Measurements from ENCODE around the gene ARMC2. TPM values are rescaled to one million over a fixed set of nuclear protein-coding genes. Genes with fewer than 3 reads are reported as not detected.

ARMC2 gene
- polyA plus RNA-seq, 2 donors = 1.0 to 1.1 TPM

- Histone ChIP-seq H3K4me3 (ENCODE audit: low read depth in 1 of 2, low read length in 2 of 2) (no peak overlapping the region), H3K27ac (ENCODE audit: low read depth in 2 of 2, low read length in 1 of 2) (no peak overlapping the region), H3K36me3 (ENCODE audit: control insufficient read depth in 2 of 2, insufficient read depth in 2 of 2, low read length in 1 of 2) (peaks cover 2 to 15% of the 10 kb centered on the region in 2 donors), H3K9me3 (ENCODE audit: control insufficient read depth in 2 of 2, insufficient read depth in 1 of 2, low read depth in 1 of 2, low read length in 1 of 2) (no peaks in the 10 kb centered on the region), H3K27me3 (ENCODE audit: control insufficient read depth in 1 of 2, insufficient read depth in 2 of 2, low read length in 2 of 2) (no peaks in the 10 kb centered on the region), H3K4me1 (ENCODE audit: control insufficient read depth in 2 of 2, insufficient read depth in 2 of 2, low read length in 1 of 2) (no peaks in the 10 kb centered on the region)
These were observed 138.9 kb downstream of the ARMC2 start for GRCh38 chr6:108987156-108987555.

- no peak overlapping the region for H3K27ac ChIP-seq (ENCODE audit: low read depth in 2 of 2, low read length in 1 of 2)
- no peaks in the 10 kb centered on the region for H3K4me1 ChIP-seq (ENCODE audit: control insufficient read depth in 2 of 2, insufficient read depth in 2 of 2, low read length in 1 of 2)
- H3K9me3 ChIP-seq (ENCODE audit: control insufficient read depth in 2 of 2, insufficient read depth in 1 of 2, low read depth in 1 of 2, low read length in 1 of 2) = no peaks in the 10 kb centered on the region
- H3K4me3 ChIP-seq (ENCODE audit: low read depth in 1 of 2, low read length in 2 of 2) = no peak overlapping the region
- 82 to 87% methylated on average over 3 of the region's 3 CpGs for WGBS, 2 donors
- H3K36me3 ChIP-seq (ENCODE audit: control insufficient read depth in 2 of 2, insufficient read depth in 2 of 2, low read length in 1 of 2) = peaks cover 2 to 15% of the 10 kb centered on the region in 2 donors
- H3K27me3 ChIP-seq (ENCODE audit: control insufficient read depth in 1 of 2, insufficient read depth in 2 of 2, low read length in 2 of 2) = no peaks in the 10 kb centered on the region
These were observed 140.1 kb downstream of the ARMC2 start for GRCh38 chr6:108988296-108988695.

- WGBS, 2 donors = 96 to 97% methylated on average over 5 of the region's 5 CpGs
- H3K9me3 ChIP-seq (ENCODE audit: control insufficient read depth in 2 of 2, insufficient read depth in 1 of 2, low read depth in 1 of 2, low read length in 1 of 2) = no peaks in the 10 kb centered on the region
- no peak overlapping the region for H3K27ac ChIP-seq (ENCODE audit: low read depth in 2 of 2, low read length in 1 of 2)
- no peaks in the 10 kb centered on the region for H3K27me3 ChIP-seq (ENCODE audit: control insufficient read depth in 1 of 2, insufficient read depth in 2 of 2, low read length in 2 of 2)
- no peaks in the 10 kb centered on the region for H3K4me1 ChIP-seq (ENCODE audit: control insufficient read depth in 2 of 2, insufficient read depth in 2 of 2, low read length in 1 of 2)
- H3K36me3 ChIP-seq (ENCODE audit: control insufficient read depth in 2 of 2, insufficient read depth in 2 of 2, low read length in 1 of 2) = peaks cover 2 to 17% of the 10 kb centered on the region in 2 donors
- no peak overlapping the region for H3K4me3 ChIP-seq (ENCODE audit: low read depth in 1 of 2, low read length in 2 of 2)
These were observed 140.5 kb downstream of the ARMC2 start for GRCh38 chr6:108988765-108989164.

GRCh38 chr6:108989700-108990099 is 141.5 kb downstream of the ARMC2 start:
- H3K36me3 ChIP-seq (ENCODE audit: control insufficient read depth in 2 of 2, insufficient read depth in 2 of 2, low read length in 1 of 2) = peaks cover 2 to 18% of the 10 kb centered on the region in 2 donors
- WGBS, 2 donors = 72 to 90% methylated on average over 3 of the region's 3 CpGs
- H3K9me3 ChIP-seq (ENCODE audit: control insufficient read depth in 2 of 2, insufficient read depth in 1 of 2, low read depth in 1 of 2, low read length in 1 of 2) = no peaks in the 10 kb centered on the region
- no peak overlapping the region for H3K27ac ChIP-seq (ENCODE audit: low read depth in 2 of 2, low read length in 1 of 2)
- no peak overlapping the region for H3K4me3 ChIP-seq (ENCODE audit: low read depth in 1 of 2, low read length in 2 of 2)
- H3K27me3 ChIP-seq (ENCODE audit: control insufficient read depth in 1 of 2, insufficient read depth in 2 of 2, low read length in 2 of 2) = no peaks in the 10 kb centered on the region
- H3K4me1 ChIP-seq (ENCODE audit: control insufficient read depth in 2 of 2, insufficient read depth in 2 of 2, low read length in 1 of 2) = no peaks in the 10 kb centered on the region

- Histone ChIP-seq H3K36me3 (ENCODE audit: control insufficient read depth in 2 of 2, insufficient read depth in 2 of 2, low read length in 1 of 2) (peaks cover 5 to 16% of the 10 kb centered on the region in 2 donors), H3K4me1 (ENCODE audit: control insufficient read depth in 2 of 2, insufficient read depth in 2 of 2, low read length in 1 of 2) (no peaks in the 10 kb centered on the region), H3K27ac (ENCODE audit: low read depth in 2 of 2, low read length in 1 of 2) (no peak overlapping the region), H3K4me3 (ENCODE audit: low read depth in 1 of 2, low read length in 2 of 2) (no peak overlapping the region), H3K27me3 (ENCODE audit: control insufficient read depth in 1 of 2, insufficient read depth in 2 of 2, low read length in 2 of 2) (no peaks in the 10 kb centered on the region), H3K9me3 (ENCODE audit: control insufficient read depth in 2 of 2, insufficient read depth in 1 of 2, low read depth in 1 of 2, low read length in 1 of 2) (no peaks in the 10 kb centered on the region)
- WGBS, 2 donors = 89 to 94% methylated on average over 3 of the region's 3 CpGs
These were observed 145.7 kb downstream of the ARMC2 start for GRCh38 chr6:108993876-108994275.

GRCh38 chr6:108995296-108995695 is 147.1 kb downstream of the ARMC2 start:
- Histone ChIP-seq H3K36me3 (ENCODE audit: control insufficient read depth in 2 of 2, insufficient read depth in 2 of 2, low read length in 1 of 2) (peaks cover 2 to 9% of the 10 kb centered on the region in 2 donors), H3K27ac (ENCODE audit: low read depth in 2 of 2, low read length in 1 of 2) (peak overlapping the region in 1 of 2 donors; percentile 31), H3K27me3 (ENCODE audit: control insufficient read depth in 1 of 2, insufficient read depth in 2 of 2, low read length in 2 of 2) (no peaks in the 10 kb centered on the region), H3K4me1 (ENCODE audit: control insufficient read depth in 2 of 2, insufficient read depth in 2 of 2, low read length in 1 of 2) (no peaks in the 10 kb centered on the region), H3K9me3 (ENCODE audit: control insufficient read depth in 2 of 2, insufficient read depth in 1 of 2, low read depth in 1 of 2, low read length in 1 of 2) (no peaks in the 10 kb centered on the region), H3K4me3 (ENCODE audit: low read depth in 1 of 2, low read length in 2 of 2) (no peak overlapping the region)

- Histone ChIP-seq H3K9me3 (ENCODE audit: control insufficient read depth in 2 of 2, insufficient read depth in 1 of 2, low read depth in 1 of 2, low read length in 1 of 2) (no peaks in the 10 kb centered on the region), H3K36me3 (ENCODE audit: control insufficient read depth in 2 of 2, insufficient read depth in 2 of 2, low read length in 1 of 2) (peaks cover 2 to 3% of the 10 kb centered on the region in 2 donors), H3K27ac (ENCODE audit: low read depth in 2 of 2, low read length in 1 of 2) (no peak overlapping the region), H3K27me3 (ENCODE audit: control insufficient read depth in 1 of 2, insufficient read depth in 2 of 2, low read length in 2 of 2) (no peaks in the 10 kb centered on the region), H3K4me1 (ENCODE audit: control insufficient read depth in 2 of 2, insufficient read depth in 2 of 2, low read length in 1 of 2) (no peaks in the 10 kb centered on the region), H3K4me3 (ENCODE audit: low read depth in 1 of 2, low read length in 2 of 2) (no peak overlapping the region)
- WGBS, 2 donors = 97 to 98% methylated on average over 1 of the region's 1 CpG
These were observed 148.0 kb downstream of the ARMC2 start for GRCh38 chr6:108996208-108996607.

- 88 to 95% methylated on average over 3 of the region's 3 CpGs for WGBS, 2 donors
- H3K9me3 ChIP-seq (ENCODE audit: control insufficient read depth in 2 of 2, insufficient read depth in 1 of 2, low read depth in 1 of 2, low read length in 1 of 2) = no peaks in the 10 kb centered on the region
- H3K27me3 ChIP-seq (ENCODE audit: control insufficient read depth in 1 of 2, insufficient read depth in 2 of 2, low read length in 2 of 2) = no peaks in the 10 kb centered on the region
- H3K4me1 ChIP-seq (ENCODE audit: control insufficient read depth in 2 of 2, insufficient read depth in 2 of 2, low read length in 1 of 2) = no peaks in the 10 kb centered on the region
- H3K27ac ChIP-seq (ENCODE audit: low read depth in 2 of 2, low read length in 1 of 2) = no peak overlapping the region
- H3K4me3 ChIP-seq (ENCODE audit: low read depth in 1 of 2, low read length in 2 of 2) = no peak overlapping the region
- H3K36me3 ChIP-seq (ENCODE audit: control insufficient read depth in 2 of 2, insufficient read depth in 2 of 2, low read length in 1 of 2) = peaks cover 2 to 3% of the 10 kb centered on the region in 2 donors
These were observed 150.3 kb downstream of the ARMC2 start for GRCh38 chr6:108998485-108998884.

- Histone ChIP-seq H3K9me3 (ENCODE audit: control insufficient read depth in 2 of 2, insufficient read depth in 1 of 2, low read depth in 1 of 2, low read length in 1 of 2) (no peaks in the 10 kb centered on the region), H3K27me3 (ENCODE audit: control insufficient read depth in 1 of 2, insufficient read depth in 2 of 2, low read length in 2 of 2) (no peaks in the 10 kb centered on the region), H3K36me3 (ENCODE audit: control insufficient read depth in 2 of 2, insufficient read depth in 2 of 2, low read length in 1 of 2) (peaks cover 0 to 2% of the 10 kb centered on the region in 2 donors), H3K4me1 (ENCODE audit: control insufficient read depth in 2 of 2, insufficient read depth in 2 of 2, low read length in 1 of 2) (no peaks in the 10 kb centered on the region), H3K27ac (ENCODE audit: low read depth in 2 of 2, low read length in 1 of 2) (no peak overlapping the region), H3K4me3 (ENCODE audit: low read depth in 1 of 2, low read length in 2 of 2) (no peak overlapping the region)
- WGBS, 2 donors = 85 to 91% methylated on average over 5 of the region's 5 CpGs
These were observed 151.2 kb downstream of the ARMC2 start for GRCh38 chr6:108999428-108999827.

GRCh38 chr6:109000289-109000688 is 152.1 kb downstream of the ARMC2 start:
- Histone ChIP-seq H3K4me3 (ENCODE audit: low read depth in 1 of 2, low read length in 2 of 2) (no peak overlapping the region), H3K9me3 (ENCODE audit: control insufficient read depth in 2 of 2, insufficient read depth in 1 of 2, low read depth in 1 of 2, low read length in 1 of 2) (no peaks in the 10 kb centered on the region), H3K4me1 (ENCODE audit: control insufficient read depth in 2 of 2, insufficient read depth in 2 of 2, low read length in 1 of 2) (no peaks in the 10 kb centered on the region), H3K36me3 (ENCODE audit: control insufficient read depth in 2 of 2, insufficient read depth in 2 of 2, low read length in 1 of 2) (peaks cover 0 to 2% of the 10 kb centered on the region in 2 donors), H3K27me3 (ENCODE audit: control insufficient read depth in 1 of 2, insufficient read depth in 2 of 2, low read length in 2 of 2) (no peaks in the 10 kb centered on the region), H3K27ac (ENCODE audit: low read depth in 2 of 2, low read length in 1 of 2) (no peak overlapping the region)
- WGBS, 2 donors = 76 to 89% methylated on average over 2 of the region's 2 CpGs

All from esophagus (tissue), 2 donors.